Endothelial cell of umbilical vein (primary cell): ENCODE measurements around the gene C3orf52. TPM values are rescaled to one million over a fixed set of nuclear protein-coding genes. Genes with fewer than 3 reads are reported as not detected.

Experiments used
- BruUV-seq: library from RNA; stranded (reverse); fragments of 400-500 nt; replicated peaks from 2 replicates; lab custom pipeline; 2021; lab: Mats Ljungman, UMichigan
- CTCF ChIA-PET: fragments of 300-600, 350-600 bp; sonication (Branson Sonifier 250); formaldehyde crosslinking; loops from one replicate; lab custom pipeline; 2021; ENCODE audit warnings: antibody characterized with exemption, inconsistent platforms; lab: Charles Lee
- POLR2A ChIA-PET: fragments of 300-600, 350-600 bp; sonication (Branson Sonifier 250); formaldehyde crosslinking; loops from one replicate; lab custom pipeline; 2021; ENCODE audit warnings: antibody characterized with exemption, inconsistent platforms; lab: Charles Lee
- DNase-seq: peaks from one replicate; pipeline ENCODE4 v3.0.0-alpha.2; 2011; ENCODE audit warnings: low read depth, low spot score
- FAIRE-seq: peaks from 2 replicates; lab custom pipeline; 2011; peaks lifted over from hg19 to GRCh38; lab: Jason Lieb, UNC
- H2AFZ ChIP-seq: 2 replicates; pipeline ENCODE4 v1.6.0; 2012; ENCODE audit warnings: low read depth, low read length, control low read depth, inconsistent platforms
- H3K27ac ChIP-seq: 2 replicates; pipeline ENCODE4 v1.5.1; 2011; ENCODE audit warnings: low read depth, mild to moderate bottlenecking, control low read depth, low read length, moderate library complexity; ENCODE audit not compliant: insufficient read depth
- H3K27me3 ChIP-seq, 2 experiments: 2 replicates each; pipeline versions ENCODE4 v1.6.0 to v1.6.1; 2011; ENCODE audit warnings: low read length in 2 of 2, mixed read lengths in 1 of 2; ENCODE audit not compliant: control insufficient read depth in 2 of 2, insufficient read depth in 2 of 2
- H3K36me3 ChIP-seq, 2 experiments: 2 replicates in 1 of 2; 3 replicates in 1 of 2; pipeline ENCODE4 v1.5.1; 2011; ENCODE audit warnings: low read length in 2 of 2, mild to moderate bottlenecking in 1 of 2, moderate library complexity in 1 of 2; ENCODE audit not compliant: control insufficient read depth in 2 of 2, insufficient read depth in 2 of 2; ENCODE audit errors: extremely low read depth in 1 of 2
- H3K4me1 ChIP-seq: 3 replicates; pipeline ENCODE4 v1.5.1; 2011; ENCODE audit warnings: mild to moderate bottlenecking, low read length; ENCODE audit not compliant: control insufficient read depth, insufficient read depth; ENCODE audit errors: extremely low read depth
- H3K4me2 ChIP-seq: 2 replicates; pipeline ENCODE4 v1.6.1; 2011; ENCODE audit warnings: low read length, control low read depth, mixed read lengths; ENCODE audit not compliant: insufficient read depth
- H3K4me3 ChIP-seq, 3 experiments: fragments of 200-600 bp in 1 of 3; sonication (generic), shearing (Covaris generic) in 1 of 3; replicated peaks in 1 of 3; 2 replicates each; pipeline ENCODE4 v1.5.1; 2011 to 2016; ENCODE audit warnings: control low read depth in 3 of 3, low read length in 3 of 3, mild to moderate bottlenecking in 2 of 3, inconsistent platforms in 1 of 3, low read depth in 1 of 3, moderate library complexity in 1 of 3; ENCODE audit not compliant: insufficient read depth in 1 of 3
- H3K79me2 ChIP-seq: 2 replicates; pipeline ENCODE4 v1.6.0; 2012; ENCODE audit warnings: low read length, inconsistent platforms; ENCODE audit not compliant: control insufficient read depth, insufficient read depth
- H3K9ac ChIP-seq: replicated peaks from 2 replicates; pipeline ENCODE3; 2011; ENCODE audit warnings: low read length, control low read depth; ENCODE audit not compliant: insufficient read depth; ENCODE audit errors: extremely low read depth
- H3K9me1 ChIP-seq: replicated peaks from 3 replicates; pipeline ENCODE4 v1.6.0; 2011; ENCODE audit warnings: mild to moderate bottlenecking, low read length; ENCODE audit not compliant: control insufficient read depth, insufficient read depth; ENCODE audit errors: extremely low read depth
- H3K9me3 ChIP-seq: replicated peaks from 2 replicates; pipeline ENCODE4 v1.5.1; 2012; ENCODE audit warnings: low read length, inconsistent platforms; ENCODE audit not compliant: control insufficient read depth, insufficient read depth
- H4K20me1 ChIP-seq: replicated peaks from 2 replicates; pipeline ENCODE3; 2011; ENCODE audit warnings: mild to moderate bottlenecking, low read length; ENCODE audit not compliant: control insufficient read depth, insufficient read depth; ENCODE audit errors: extremely low read depth
- EZH2 ChIP-seq: IDR thresholded peaks from 2 replicates; pipeline ENCODE4 v1.6.1; 2012; ENCODE audit warnings: borderline replicate concordance, low read depth, mild to moderate bottlenecking, moderate library complexity, low read length, inconsistent platforms; ENCODE audit not compliant: severe bottlenecking
- FOS ChIP-seq: IDR thresholded peaks from 2 replicates; pipeline ENCODE4 v1.6.1; 2011; ENCODE audit warnings: mild to moderate bottlenecking, low read length, moderate library complexity, borderline replicate concordance; ENCODE audit not compliant: insufficient read depth
- JUN ChIP-seq: IDR thresholded peaks from 2 replicates; pipeline ENCODE4 v1.6.1; 2011; ENCODE audit warnings: borderline replicate concordance, low read depth; ENCODE audit not compliant: insufficient read length, insufficient read depth
- dilution Hi-C: fragments of 300-500 bp; cut with MboI; formaldehyde crosslinking; loops from one replicate; pipeline ENCODE4 v1.15.0; 2019; ENCODE audit warnings: low sequenced_read_pairs; ENCODE audit not compliant: extremely low pct_ligation_motif_present
- intact Hi-C: fragments of 100-400 bp; cut with micrococcal nuclease; formaldehyde crosslinking; loops from one replicate; pipeline ENCODE4 v1.10.0; 2022
- microRNA counts: library from miRNA; unstranded; fragments of <30 nt; microRNA quantifications from one replicate; lab custom pipeline; 2016
- microRNA-seq: library from miRNA; unstranded; fragments of <30 nt; microRNA quantifications from one replicate; pipeline ENCODE4 v1.2.0, GENCODE V29; 2021; ENCODE audit warnings: borderline number of aligned reads, borderline replicate concordance
- polyA plus RNA-seq, 4 experiments: library from polyadenylated mRNA; depleted of rRNA in 3 of 4; stranded (reverse) in 3 of 4; unstranded in 1 of 4; fragments of >200 nt; gene quantifications; 2 replicates each; pipeline versions ENCODE4 v1.2.1 to v1.2.3, GENCODE V29; 2011 to 2012; ENCODE audit warnings: missing spikeins in 1 of 4
- small RNA-seq: library from RNA; depleted of rRNA; stranded (forward); fragments of <200 nt; gene quantifications from one replicate; pipeline ENCODE3, GENCODE V24; 2012; ENCODE audit warnings: low replicate concordance, low read depth; ENCODE audit not compliant: insufficient read depth, insufficient read length
- total RNA-seq: library from RNA; stranded (reverse); gene quantifications from 2 replicates; pipeline ENCODE4 v1.2.3, GENCODE V29; 2021

C3orf52 gene
- total and polyA plus RNA-seq, 2 donors (not counting 3 experiments of a cell fraction or from before 2014, with no cell fraction given), result 4.2 to 4.6 TPM

GRCh38 chr3:112167758-112168157 is 81.6 kb downstream of the C3orf52 start:
- TF ChIP-seq FOS (no peak), JUN (no peak), EZH2 (no peak)
- no peaks in the 10 kb centered on the region for H3K36me3 ChIP-seq
- DNase-seq (no peak), FAIRE-seq (no peak)
- intact Hi-C loops (no loop called here), dilution Hi-C loops (no loop called here)
- H3K4me2 ChIP-seq, result no peak overlapping the region
- no peak overlapping the region for H3K9ac ChIP-seq
- H2AFZ ChIP-seq, result no peak overlapping the region
- no peaks in the 10 kb centered on the region for H3K79me2 ChIP-seq
- H3K4me3 ChIP-seq, result no peak overlapping the region
- H3K9me1 ChIP-seq, result no peaks in the 10 kb centered on the region
- ChIA-PET CTCF (no interaction called here), POLR2A (no interaction called here)
- BruUV-seq, result no TSS peak
- H4K20me1 ChIP-seq, result no peaks in the 10 kb centered on the region
- H3K9me3 ChIP-seq, result no peaks in the 10 kb centered on the region
- H3K4me1 ChIP-seq, result no peaks in the 10 kb centered on the region
- no peaks in the 10 kb centered on the region for H3K27me3 ChIP-seq
- no peak overlapping the region for H3K27ac ChIP-seq

MicroRNA genes within 50 kb of the gene (microRNA counts, 767-probe panel; counts per million panel counts)
- microRNA hsa-miR-567 (lab: Ali Mortazavi, UCI), result 723 counts per million, percentile 96 among the panel's probes with 10 or more counts

Small RNA genes within 50 kb of the gene (microRNA-seq; reads per million reads assigned to microRNA genes)
- not detected for gene MIR567

Small RNA genes within 50 kb of the gene (small RNA-seq; reads per million reads assigned to genes)
- gene MIR567, result 1.1 reads per million

Other genes with a start within 250 kb of the C3orf52 start
- 72.0 and 104 TPM in 2 replicates for gene PHLDB2, start 227.1 kb upstream of the C3orf52 start, total RNA-seq
- gene PHLDB2, start 227.1 kb upstream of the C3orf52 start, polyA plus RNA-seq, result 22.4 and 25.1 TPM in 2 replicates
- 26.2 and 37.0 TPM in 2 replicates for gene ABHD10, start 107.4 kb upstream of the C3orf52 start, total RNA-seq
- gene ABHD10, start 107.4 kb upstream of the C3orf52 start, polyA plus RNA-seq, result 8.9 and 10.0 TPM in 2 replicates
- gene TAGLN3, start 87.5 kb upstream of the C3orf52 start, total RNA-seq, result not detected in 2 replicates
- not detected in 2 replicates for gene TAGLN3, start 87.5 kb upstream of the C3orf52 start, polyA plus RNA-seq
- gene TMPRSS7, start 51.7 kb upstream of the C3orf52 start, total RNA-seq, result not detected in 2 replicates
- 0.05 TPM in 1 of 2 replicates, not detected in the other for gene TMPRSS7, start 51.7 kb upstream of the C3orf52 start, polyA plus RNA-seq
- gene GCSAM, start 46.9 kb downstream of the C3orf52 start, total RNA-seq, result not detected in 2 replicates
- not detected in 2 replicates for gene GCSAM, start 46.9 kb downstream of the C3orf52 start, polyA plus RNA-seq
- 0.09 TPM in 1 of 2 replicates, not detected in the other for gene SLC9C1, start 207.8 kb downstream of the C3orf52 start, total RNA-seq
- not detected in 2 replicates for gene SLC9C1, start 207.8 kb downstream of the C3orf52 start, polyA plus RNA-seq
- gene CD200, start 246.8 kb downstream of the C3orf52 start, total RNA-seq, result 7.2 and 8.2 TPM in 2 replicates
- gene CD200, start 246.8 kb downstream of the C3orf52 start, polyA plus RNA-seq, result 6.9 and 8.1 TPM in 2 replicates